HG02885 (cell line): ENCODE measurements around the gene KRTAP10-5.
"Not testable (repeated sequence)": the region's sequence is repeated elsewhere in the genome, so short reads cannot be mapped to it uniquely, and the experiment has no call there.

Source experiments
- ATAC-seq: cut with Tn5 transposase; IDR thresholded peaks from one replicate; pipeline ENCODE4 v1.9.1; 2021; ENCODE audit warnings: mild to moderate bottlenecking; ENCODE audit not compliant: unreplicated experiment, poor library complexity

KRTAP10-5 gene

GRCh38 chr21:44612029-44612486, 31.7 kb upstream of the KRTAP10-5 start, which contains the start of gene KRTAP10-8:
TSS of gene KRTAP10-8 (plus strand) at chr21:44612079. CDS start at chr21:44612101, 22 bp downstream.
- no peak for ATAC-seq

- ATAC-seq, result no peak
Measured at GRCh38 chr21:44611551-44611950, 31.1 kb upstream of the KRTAP10-5 start.

GRCh38 chr21:44610157-44610843, 29.9 kb upstream of the KRTAP10-5 start:
- ATAC-seq, result not testable (repeated sequence)

GRCh38 chr21:44609193-44609592, 28.8 kb upstream of the KRTAP10-5 start:
- ATAC-seq, result no peak

- no peak for ATAC-seq
Measured at GRCh38 chr21:44606495-44606894, 26.1 kb upstream of the KRTAP10-5 start.

GRCh38 chr21:44603911-44604310, 23.5 kb upstream of the KRTAP10-5 start:
- ATAC-seq, result no peak

GRCh38 chr21:44603109-44603875, 22.9 kb upstream of the KRTAP10-5 start:
- ATAC-seq, result no peak

GRCh38 chr21:44602463-44602850, 22.1 kb upstream of the KRTAP10-5 start:
- no peak for ATAC-seq

- ATAC-seq, result no peak
Measured at GRCh38 chr21:44601596-44602462, 21.4 kb upstream of the KRTAP10-5 start.

GRCh38 chr21:44601091-44601490, 20.7 kb upstream of the KRTAP10-5 start:
- not testable (repeated sequence) for ATAC-seq

- not testable (repeated sequence) for ATAC-seq
Measured at GRCh38 chr21:44600118-44600978, 19.9 kb upstream of the KRTAP10-5 start, which contains the start of gene KRTAP10-7. TSS of gene KRTAP10-7 (plus strand) at chr21:44600597. CDS start at chr21:44600622, 25 bp downstream.

- ATAC-seq, result no peak
Measured at GRCh38 chr21:44599264-44600029, 19.0 kb upstream of the KRTAP10-5 start.

- no peak for ATAC-seq
Measured at GRCh38 chr21:44598061-44598460, 17.7 kb upstream of the KRTAP10-5 start.

- no peak for ATAC-seq
Measured at GRCh38 chr21:44596068-44596725, 15.8 kb upstream of the KRTAP10-5 start.

- ATAC-seq, result no peak
Measured at GRCh38 chr21:44595524-44595923, 15.1 kb upstream of the KRTAP10-5 start.

GRCh38 chr21:44594406-44594916, 14.1 kb upstream of the KRTAP10-5 start:
- ATAC-seq, result no peak

GRCh38 chr21:44593598-44594405, 13.4 kb upstream of the KRTAP10-5 start:
- no peak for ATAC-seq
